HCT116 (cell line): ENCODE results near the gene CDH22.

ENCODE experiments used
- CBX3 ChIP-seq: IDR thresholded peaks from 2 replicates; pipeline ENCODE4 v1.6.1; 2012; ENCODE audit warnings: low read depth
- CTCF ChIP-seq, 3 experiments: fragments of 200-600 bp in 1 of 3; sonication (generic) in 1 of 3; IDR thresholded peaks in 2 of 3; conservative IDR thresholded peaks in 1 of 3; 2 replicates each; pipeline ENCODE4 v1.5.1; 2012 to 2017; ENCODE audit warnings: low read depth in 2 of 3, low read length in 2 of 3, antibody characterized with exemption in 1 of 3, borderline replicate concordance in 1 of 3, control low read depth in 1 of 3, mild to moderate bottlenecking in 1 of 3, mixed read lengths in 1 of 3, mixed run types in 1 of 3, moderate library complexity in 1 of 3; ENCODE audit not compliant: insufficient read depth in 1 of 3
- EZH2 ChIP-seq: fragments of 200-600 bp; sonication (generic); IDR thresholded peaks from 2 replicates; pipeline ENCODE4 v1.6.1; 2017; ENCODE audit warnings: antibody characterized with exemption, mixed run types
- EZH2phosphoT487 ChIP-seq: fragments of 200-600 bp; IDR thresholded peaks from 2 replicates; pipeline ENCODE4 v1.6.1; 2018; ENCODE audit warnings: antibody characterized with exemption, borderline replicate concordance
- JUND ChIP-seq: IDR thresholded peaks from 2 replicates; pipeline ENCODE4 v1.6.1; 2012
- POLR2A ChIP-seq: IDR thresholded peaks from 2 replicates; pipeline ENCODE4 v1.7.0; 2011; ENCODE audit warnings: borderline replicate concordance; ENCODE audit not compliant: insufficient read depth, insufficient read length; ENCODE audit errors: extremely low read depth
- POLR2AphosphoS5 ChIP-seq: IDR thresholded peaks from 2 replicates; pipeline ENCODE4 v1.6.1; 2011; ENCODE audit warnings: mild to moderate bottlenecking, low read depth, low read length, moderate library complexity
- RAD21 ChIP-seq: IDR thresholded peaks from 2 replicates; pipeline ENCODE4 v1.6.1; 2012; ENCODE audit warnings: low read depth, mild to moderate bottlenecking
- SIN3A ChIP-seq: IDR thresholded peaks from 2 replicates; pipeline ENCODE4 v1.6.1; 2012; ENCODE audit warnings: low read depth
- SP1 ChIP-seq: IDR thresholded peaks from 2 replicates; pipeline ENCODE4 v1.6.1; 2012; ENCODE audit warnings: low read depth
- ZBTB33 ChIP-seq: IDR thresholded peaks from 2 replicates; pipeline ENCODE4 v1.6.1; 2011; ENCODE audit warnings: mild to moderate bottlenecking, low read length, moderate library complexity; ENCODE audit not compliant: insufficient replicate concordance; ENCODE audit errors: extremely low read depth
- ZFX ChIP-seq: fragments of 450-650 bp; IDR thresholded peaks from 2 replicates; pipeline ENCODE4 v1.6.1; 2017

GRCh38 chr20:46161921-46162320 lies 146.4 kb downstream of the CDH22 start:
- TF ChIP-seq EZH2 (no peak), CBX3 (no peak), RAD21 (no peak), ZBTB33 (no peak), SIN3A (no peak), CTCF (IDR thresholded peaks at IDR 0.05 in 2 of 3, conservative IDR thresholded peaks at IDR 0.05 in 1 of 3; ENCODE audit: borderline replicate concordance in 1 of 3, insufficient read depth in 1 of 3, low read depth in 2 of 3, low read length in 2 of 3) (no peak), EZH2phosphoT487 (no peak), POLR2A (no peak), SP1 (no peak), JUND (no peak), POLR2AphosphoS5 (no peak), ZFX (no peak)
